ENCODE data around the gene SPAG16.

SPAG16 gene

DNA sequence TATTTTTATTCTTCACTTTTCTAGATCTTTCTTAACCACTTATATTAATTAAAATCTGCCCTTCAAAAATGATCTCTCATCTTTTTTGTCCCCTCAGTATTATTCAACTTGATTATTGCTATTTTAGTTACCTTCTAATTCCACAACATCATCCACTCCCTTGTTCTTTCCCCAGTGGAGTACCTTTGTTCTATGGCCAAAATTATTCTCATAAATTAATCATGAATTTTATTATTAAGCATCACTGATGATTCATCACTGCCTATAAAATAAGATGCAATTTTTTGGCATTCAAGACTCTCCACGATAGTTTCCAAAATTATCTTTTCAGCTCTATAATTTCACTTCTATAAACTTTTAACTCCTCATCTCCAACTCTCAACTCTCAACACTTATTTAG lies 505.7 kb downstream of the SPAG16 start:
- Mint-ChIP-seq H3K27ac (no peak overlapping the region), H3K36me3 (ENCODE audit: low read depth) (no peaks in the 10 kb centered on the region), H3K9me3 (no peaks in the 10 kb centered on the region), H3K4me3 (no peak overlapping the region), H3K4me1 (ENCODE audit: low read depth) (no peaks in the 10 kb centered on the region), H3K27me3 (no peaks in the 10 kb centered on the region)

DNA sequence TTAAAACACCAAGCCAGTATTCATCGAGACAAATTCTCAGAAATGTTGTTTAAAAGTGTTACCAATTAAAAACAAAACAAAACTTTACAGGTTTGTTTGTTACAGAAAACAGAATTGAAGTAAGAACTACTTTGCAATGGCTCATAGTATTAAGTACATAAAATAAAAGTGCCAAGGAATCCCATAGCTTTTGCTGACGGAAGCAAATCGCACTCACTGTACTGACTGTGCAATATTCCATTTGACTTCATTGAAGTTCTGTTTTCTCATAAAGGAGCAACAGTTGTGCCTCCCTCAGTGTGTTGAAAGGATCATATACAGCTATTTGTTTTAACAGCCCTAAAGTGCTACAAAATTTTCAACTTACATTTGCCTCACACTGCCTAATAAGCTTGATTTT lies 507.8 kb downstream of the SPAG16 start:
- Mint-ChIP-seq H3K27me3 (no peaks in the 10 kb centered on the region), H3K4me3 (no peak overlapping the region), H3K36me3 (ENCODE audit: low read depth) (no peaks in the 10 kb centered on the region), H3K9me3 (no peaks in the 10 kb centered on the region), H3K27ac (no peak overlapping the region), H3K4me1 (ENCODE audit: low read depth) (no peaks in the 10 kb centered on the region)

DNA sequence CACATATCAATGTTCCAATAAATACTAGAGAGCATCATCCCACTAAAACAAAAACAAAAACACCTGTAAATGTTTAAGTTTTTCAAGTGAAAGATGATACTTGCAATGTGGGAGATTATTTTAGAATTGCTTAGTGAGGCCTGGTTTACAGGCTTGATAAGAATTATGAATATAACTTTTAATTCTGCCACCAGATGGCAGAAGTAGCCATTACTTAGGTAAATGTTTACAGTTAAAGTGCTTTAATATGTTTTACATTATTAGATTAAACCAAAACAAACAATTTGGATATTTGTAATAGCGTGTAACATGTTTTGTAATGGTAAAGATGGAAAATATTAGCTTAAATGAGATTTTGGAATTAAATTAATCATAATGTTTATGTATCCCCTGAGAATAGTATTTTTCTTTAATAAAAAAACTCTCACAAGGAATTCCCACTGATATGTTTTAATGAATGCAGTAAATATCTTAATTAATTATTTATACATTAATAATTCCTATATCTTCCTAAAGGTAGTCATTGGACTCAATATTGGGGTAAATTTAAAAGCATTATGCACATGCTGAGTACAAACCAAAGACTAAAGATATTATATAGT lies 522.0 kb downstream of the SPAG16 start:
- H3K4me3 Mint-ChIP-seq, result no peak overlapping the region
- no peaks in the 10 kb centered on the region for H3K9me3 Mint-ChIP-seq
- no peaks in the 10 kb centered on the region for H3K36me3 Mint-ChIP-seq (ENCODE audit: low read depth)
- no peaks in the 10 kb centered on the region for H3K27me3 Mint-ChIP-seq
- H3K4me1 Mint-ChIP-seq (ENCODE audit: low read depth), result no peaks in the 10 kb centered on the region
- no peak overlapping the region for H3K27ac Mint-ChIP-seq

DNA sequence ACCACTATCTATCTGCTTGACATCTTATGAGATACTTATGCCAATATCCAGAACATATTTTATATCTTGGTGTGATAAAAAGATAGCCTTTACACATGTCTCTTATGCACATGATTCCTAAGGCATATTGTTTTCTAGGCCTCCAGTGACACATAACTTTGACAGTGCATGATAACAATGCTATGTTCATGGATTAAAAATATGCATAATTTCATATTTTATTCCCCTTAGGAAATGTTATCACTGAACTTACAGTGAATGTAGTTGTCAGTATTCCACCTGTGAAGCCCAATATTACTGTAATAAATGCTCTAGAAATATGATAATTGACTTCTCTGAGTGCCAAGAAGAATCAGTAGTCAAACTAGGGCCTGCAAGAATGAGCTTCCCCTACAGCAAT lies 532.3 kb downstream of the SPAG16 start:
- Mint-ChIP-seq H3K27ac (no peak overlapping the region), H3K9me3 (peaks cover 4% of the 10 kb centered on the region), H3K36me3 (ENCODE audit: low read depth) (no peaks in the 10 kb centered on the region), H3K27me3 (peaks cover 3% of the 10 kb centered on the region), H3K4me1 (ENCODE audit: low read depth) (no peaks in the 10 kb centered on the region), H3K4me3 (no peak overlapping the region)

DNA sequence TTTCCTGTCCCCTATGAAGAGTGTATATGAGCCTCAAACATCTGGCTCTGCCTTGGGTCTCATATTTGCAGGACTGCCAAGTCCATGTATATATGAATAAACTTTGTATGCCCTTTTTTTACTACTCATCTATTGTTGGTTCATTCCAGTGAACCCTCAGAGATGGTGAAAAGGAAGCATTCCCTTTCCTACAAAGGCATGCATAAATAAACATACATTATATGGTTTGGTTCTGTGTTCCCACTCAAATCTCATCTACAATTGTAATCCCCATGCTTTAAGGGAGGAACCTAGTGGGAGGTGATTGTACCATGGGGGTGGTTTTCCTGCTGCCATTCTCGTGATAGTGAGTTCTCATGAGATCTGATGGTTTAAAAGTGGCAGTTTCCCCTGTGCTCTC lies 534.2 kb downstream of the SPAG16 start:
- no peak overlapping the region for H3K4me3 Mint-ChIP-seq
- H3K9me3 Mint-ChIP-seq, result peaks cover 9% of the 10 kb centered on the region
- peaks cover 3% of the 10 kb centered on the region for H3K27me3 Mint-ChIP-seq
- H3K27ac Mint-ChIP-seq, result no peak overlapping the region
- no peaks in the 10 kb centered on the region for H3K36me3 Mint-ChIP-seq (ENCODE audit: low read depth)
- no peaks in the 10 kb centered on the region for H3K4me1 Mint-ChIP-seq (ENCODE audit: low read depth)

DNA sequence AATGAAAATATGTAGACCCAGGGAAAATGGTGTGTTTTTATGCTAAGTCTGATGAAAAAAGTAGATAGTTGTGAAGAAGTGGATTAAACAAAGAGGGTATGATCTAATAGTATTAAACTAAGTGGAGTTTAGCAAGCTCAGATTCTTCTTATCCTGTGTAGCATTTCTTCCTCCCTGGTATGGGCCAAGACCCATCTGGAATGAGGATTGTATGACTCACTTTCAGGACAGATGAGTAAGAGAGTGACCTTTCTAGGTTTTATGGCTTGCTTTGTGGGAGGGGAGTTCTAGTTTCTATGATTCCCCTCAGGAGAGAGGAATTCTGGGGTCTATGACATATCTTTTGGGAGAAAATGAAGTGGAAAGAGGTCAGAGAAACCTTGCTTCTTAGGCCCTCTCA lies 550.1 kb downstream of the SPAG16 start:
- Mint-ChIP-seq H3K27me3 (no peaks in the 10 kb centered on the region), H3K4me3 (no peak overlapping the region), H3K9me3 (peaks cover 3% of the 10 kb centered on the region), H3K4me1 (ENCODE audit: low read depth) (no peaks in the 10 kb centered on the region), H3K27ac (no peak overlapping the region), H3K36me3 (ENCODE audit: low read depth) (no peaks in the 10 kb centered on the region)

DNA sequence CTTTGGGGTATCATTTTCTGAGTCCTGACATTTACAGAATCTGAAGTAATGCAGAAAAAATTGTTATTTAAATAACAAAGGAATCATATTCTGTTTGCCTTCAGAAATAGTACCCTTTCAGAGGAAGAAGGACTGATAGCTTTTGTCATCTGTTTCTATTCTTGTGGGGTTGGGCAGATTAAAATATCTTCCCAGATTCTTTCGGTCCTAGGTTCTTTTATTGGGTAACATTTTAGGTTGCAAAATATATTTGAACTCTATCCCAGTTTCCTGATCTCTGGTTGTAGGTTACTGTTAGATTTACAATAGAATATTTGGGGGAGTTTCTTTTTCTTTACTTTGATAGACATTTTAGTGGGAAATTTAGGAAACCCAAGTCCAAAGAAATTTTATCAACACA lies 550.5 kb downstream of the SPAG16 start:
- H3K36me3 Mint-ChIP-seq (ENCODE audit: low read depth), result no peaks in the 10 kb centered on the region
- peaks cover 3% of the 10 kb centered on the region for H3K9me3 Mint-ChIP-seq
- H3K27ac Mint-ChIP-seq, result no peak overlapping the region
- H3K4me3 Mint-ChIP-seq, result no peak overlapping the region
- no peaks in the 10 kb centered on the region for H3K4me1 Mint-ChIP-seq (ENCODE audit: low read depth)
- no peaks in the 10 kb centered on the region for H3K27me3 Mint-ChIP-seq

DNA sequence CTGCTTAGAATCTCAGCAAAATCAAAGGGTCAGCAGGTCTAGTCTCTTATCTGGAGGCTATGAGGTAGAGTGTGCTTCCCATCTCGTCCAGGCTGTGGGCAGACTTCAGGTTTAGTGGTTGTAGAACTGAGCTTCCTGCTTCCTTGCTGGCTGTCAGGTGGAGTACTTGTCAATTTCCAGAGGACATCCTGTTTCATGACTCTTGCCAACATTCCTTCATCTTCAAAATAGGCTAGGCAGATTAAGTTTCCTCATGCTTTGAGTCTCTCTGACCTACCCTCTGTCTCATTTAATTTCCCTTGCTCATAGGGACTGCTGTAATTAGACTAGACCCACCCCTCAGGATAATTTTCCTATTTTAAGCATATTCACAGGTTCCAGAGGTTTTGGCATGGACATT lies 562.6 kb downstream of the SPAG16 start:
- H3K27me3 Mint-ChIP-seq, result no peaks in the 10 kb centered on the region
- H3K9me3 Mint-ChIP-seq, result no peaks in the 10 kb centered on the region
- no peaks in the 10 kb centered on the region for H3K36me3 Mint-ChIP-seq (ENCODE audit: low read depth)
- H3K4me3 Mint-ChIP-seq, result no peak overlapping the region
- no peaks in the 10 kb centered on the region for H3K4me1 Mint-ChIP-seq (ENCODE audit: low read depth)
- H3K27ac Mint-ChIP-seq, result no peak overlapping the region

DNA sequence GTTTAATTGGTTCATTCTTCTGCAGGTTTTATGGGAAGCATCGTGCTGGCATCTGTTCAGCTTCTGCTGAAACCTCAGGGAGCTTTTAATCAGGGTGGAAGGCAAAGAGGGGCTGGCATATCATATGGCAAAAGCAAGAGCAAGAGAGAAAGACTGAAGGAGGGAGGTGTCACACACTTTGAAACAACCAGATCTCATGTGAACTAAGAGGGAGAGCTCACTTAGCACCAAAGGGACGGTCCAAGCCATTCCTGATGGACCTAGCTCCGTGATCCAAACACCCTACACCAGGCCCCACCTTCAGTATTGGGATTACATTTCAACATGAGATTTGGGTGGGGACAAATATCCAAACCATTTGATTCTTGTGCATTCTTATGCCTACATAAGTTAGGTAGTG lies 563.1 kb downstream of the SPAG16 start:
- H3K36me3 Mint-ChIP-seq (ENCODE audit: low read depth), result no peaks in the 10 kb centered on the region
- H3K27ac Mint-ChIP-seq, result no peak overlapping the region
- H3K27me3 Mint-ChIP-seq, result no peaks in the 10 kb centered on the region
- H3K4me3 Mint-ChIP-seq, result no peak overlapping the region
- no peaks in the 10 kb centered on the region for H3K9me3 Mint-ChIP-seq
- no peaks in the 10 kb centered on the region for H3K4me1 Mint-ChIP-seq (ENCODE audit: low read depth)

DNA sequence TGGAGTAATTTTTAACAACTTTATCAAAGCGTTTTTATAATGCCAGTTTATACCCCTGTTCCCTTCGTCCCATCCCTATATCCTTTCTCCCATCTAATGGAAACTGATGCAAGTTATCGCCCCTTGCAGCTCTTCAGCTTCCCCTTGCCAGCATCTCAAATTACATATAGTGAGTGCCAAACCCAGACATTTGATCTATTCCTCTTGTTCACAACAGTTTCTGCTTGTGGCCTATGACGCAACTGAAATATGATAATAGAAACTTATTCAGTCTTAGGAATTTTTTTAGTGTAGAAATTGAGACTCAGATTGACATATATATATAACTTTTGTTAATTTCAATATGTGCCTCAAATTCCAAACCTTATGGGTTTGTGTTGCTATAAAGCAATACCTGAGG lies 564.4 kb downstream of the SPAG16 start:
- Mint-ChIP-seq H3K36me3 (ENCODE audit: low read depth) (no peaks in the 10 kb centered on the region), H3K27me3 (no peaks in the 10 kb centered on the region), H3K4me1 (ENCODE audit: low read depth) (no peaks in the 10 kb centered on the region), H3K4me3 (no peak overlapping the region), H3K27ac (no peak overlapping the region), H3K9me3 (no peaks in the 10 kb centered on the region)

DNA sequence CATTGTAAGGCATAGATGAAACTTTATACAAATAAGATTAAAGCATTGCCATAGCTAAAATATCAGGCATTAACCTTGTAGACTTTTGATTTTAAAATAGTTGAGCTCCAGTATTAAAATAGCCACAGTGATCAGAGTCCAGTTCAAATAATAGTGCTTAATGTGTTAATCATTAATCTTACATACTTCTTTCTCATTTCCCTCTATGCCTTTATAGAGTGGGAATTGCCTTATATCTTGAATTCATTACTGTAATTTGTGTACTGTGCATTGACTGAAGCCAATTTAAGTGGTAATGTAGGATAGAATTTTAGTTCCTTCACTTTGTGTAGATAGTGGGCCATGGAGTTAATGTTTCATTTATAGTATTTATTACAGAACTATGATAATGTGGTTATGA lies 577.4 kb downstream of the SPAG16 start:
- Mint-ChIP-seq H3K4me3 (no peak overlapping the region), H3K9me3 (no peaks in the 10 kb centered on the region), H3K4me1 (ENCODE audit: low read depth) (no peaks in the 10 kb centered on the region), H3K36me3 (ENCODE audit: low read depth) (no peaks in the 10 kb centered on the region), H3K27ac (no peak overlapping the region), H3K27me3 (no peaks in the 10 kb centered on the region)

DNA sequence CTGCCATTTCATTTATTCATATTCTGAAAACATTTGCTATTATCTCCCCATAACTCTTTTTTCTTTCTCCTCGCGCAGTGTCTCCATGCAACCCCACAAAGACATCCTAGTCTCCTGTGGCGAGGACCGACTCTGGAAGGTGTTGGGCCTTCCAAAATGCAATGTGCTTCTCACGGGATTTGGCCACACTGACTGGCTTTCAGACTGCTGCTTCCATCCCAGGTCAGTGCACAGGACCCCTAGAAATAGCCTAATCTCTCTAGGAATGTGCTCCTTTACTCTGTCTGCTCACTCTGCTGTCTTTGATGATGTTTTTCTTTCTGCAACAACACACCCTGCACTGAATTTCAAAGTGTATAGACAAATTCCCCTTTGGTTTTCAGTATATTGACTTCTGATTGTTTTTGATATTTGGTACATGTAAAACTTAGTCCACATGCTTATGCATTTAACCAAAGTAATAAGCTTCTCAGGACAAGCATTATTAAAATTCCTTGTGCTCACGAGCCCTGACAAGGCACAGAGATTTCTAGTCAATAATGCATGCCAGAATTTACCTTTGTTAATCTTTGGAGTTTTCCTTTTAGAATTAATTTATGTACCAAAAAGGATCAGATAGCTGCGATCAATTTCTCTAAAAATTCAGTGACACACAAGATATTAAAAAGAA lies 578.3 kb downstream of the SPAG16 start:
- no peaks in the 10 kb centered on the region for H3K36me3 Mint-ChIP-seq (ENCODE audit: low read depth)
- no peak overlapping the region for H3K4me3 Mint-ChIP-seq
- no peaks in the 10 kb centered on the region for H3K9me3 Mint-ChIP-seq
- no peak overlapping the region for H3K27ac Mint-ChIP-seq
- no peaks in the 10 kb centered on the region for H3K4me1 Mint-ChIP-seq (ENCODE audit: low read depth)
- no peaks in the 10 kb centered on the region for H3K27me3 Mint-ChIP-seq

DNA sequence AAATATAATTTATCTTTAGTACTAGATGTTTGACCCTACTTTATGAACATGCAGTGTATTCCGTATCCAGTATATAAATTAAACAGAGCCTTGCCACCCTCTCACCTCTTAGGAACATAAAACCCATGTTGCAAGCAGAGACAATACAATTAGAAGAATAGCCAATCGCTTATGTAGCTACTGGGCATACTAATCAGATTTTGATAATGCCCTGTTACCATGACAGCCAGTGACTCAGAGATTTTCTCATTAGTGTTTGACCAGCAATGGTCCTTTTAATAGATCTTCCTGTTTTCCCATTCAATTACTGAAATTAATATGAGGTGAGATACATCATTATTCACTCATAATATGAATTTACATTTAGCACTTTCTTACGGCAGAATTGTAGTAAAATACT lies 579.3 kb downstream of the SPAG16 start:
- Mint-ChIP-seq H3K9me3 (no peaks in the 10 kb centered on the region), H3K36me3 (ENCODE audit: low read depth) (no peaks in the 10 kb centered on the region), H3K4me1 (ENCODE audit: low read depth) (no peaks in the 10 kb centered on the region), H3K27me3 (no peaks in the 10 kb centered on the region), H3K4me3 (no peak overlapping the region), H3K27ac (no peak overlapping the region)

DNA sequence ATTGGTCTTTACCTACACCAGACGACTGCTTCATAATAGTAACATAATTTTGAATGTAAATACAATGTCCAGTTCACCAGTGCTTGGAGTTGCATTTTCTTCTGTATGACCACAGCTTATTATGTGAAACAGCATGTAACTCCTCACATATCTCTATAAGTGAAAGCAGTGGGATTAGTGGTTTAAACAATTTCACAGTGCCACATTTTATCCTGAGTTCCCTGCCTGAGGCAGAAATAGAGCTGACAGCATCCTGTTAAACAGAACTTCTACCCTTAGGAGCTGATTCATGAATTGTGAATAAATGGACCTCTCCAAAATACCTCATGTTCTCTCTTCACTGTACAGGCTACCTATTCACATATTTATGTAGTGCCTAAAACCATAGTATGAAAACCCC lies 584.3 kb downstream of the SPAG16 start:
- Mint-ChIP-seq H3K27ac (no peak overlapping the region), H3K4me3 (no peak overlapping the region), H3K36me3 (ENCODE audit: low read depth) (no peaks in the 10 kb centered on the region), H3K4me1 (ENCODE audit: low read depth) (no peaks in the 10 kb centered on the region), H3K27me3 (no peaks in the 10 kb centered on the region), H3K9me3 (no peaks in the 10 kb centered on the region)

DNA sequence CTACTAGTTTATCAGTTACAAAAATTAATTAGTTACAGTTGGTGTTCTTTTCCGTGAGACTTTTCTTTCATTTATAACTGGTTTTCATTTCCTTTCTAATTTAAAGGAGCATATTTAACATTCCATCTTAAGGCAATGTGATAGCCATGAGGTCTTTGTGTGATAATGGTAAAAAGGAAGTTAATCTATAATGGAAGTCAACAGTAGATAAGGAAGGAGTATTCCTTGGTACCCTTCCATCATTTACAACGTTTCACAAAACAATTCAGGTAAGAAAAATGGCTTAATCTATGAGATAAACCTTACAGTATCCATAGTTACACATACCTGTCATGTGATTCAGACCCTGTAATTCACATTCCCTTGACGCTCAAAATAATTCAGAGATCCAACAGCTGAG lies 601.2 kb downstream of the SPAG16 start:
- no peak overlapping the region for H3K27ac Mint-ChIP-seq

DNA sequence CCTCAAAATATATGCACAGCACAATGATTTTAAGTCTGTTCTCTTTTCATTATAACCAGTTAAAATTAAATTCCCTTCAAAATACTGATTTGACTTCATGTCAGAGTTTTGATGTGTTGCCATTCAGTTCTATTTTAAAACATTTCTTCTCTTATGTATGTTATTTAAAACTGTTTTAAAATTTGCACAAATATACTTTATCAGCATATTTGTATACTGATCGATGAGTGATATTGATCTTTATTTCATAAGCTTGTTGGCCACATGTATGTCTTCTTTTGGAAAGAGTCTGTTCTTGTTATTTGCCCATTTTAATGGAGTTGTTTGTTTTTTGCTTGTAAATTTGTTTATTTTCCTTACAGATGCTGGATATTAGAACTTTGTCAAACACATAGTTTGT lies 630.2 kb downstream of the SPAG16 start:
- Mint-ChIP-seq H3K27ac (no peak overlapping the region), H3K4me1 (ENCODE audit: low read depth) (no peaks in the 10 kb centered on the region), H3K36me3 (ENCODE audit: low read depth) (no peaks in the 10 kb centered on the region), H3K4me3 (no peak overlapping the region), H3K9me3 (peaks cover 9% of the 10 kb centered on the region), H3K27me3 (no peaks in the 10 kb centered on the region)

More for the DNA sequence above, 601.2 kb downstream of the SPAG16 start:
- no peaks in the 10 kb centered on the region for H3K4me1 Mint-ChIP-seq (ENCODE audit: low read depth)
- H3K36me3 Mint-ChIP-seq (ENCODE audit: low read depth), result no peaks in the 10 kb centered on the region
- H3K9me3 Mint-ChIP-seq, result peaks cover 10% of the 10 kb centered on the region
- H3K27me3 Mint-ChIP-seq, result no peaks in the 10 kb centered on the region
- no peak overlapping the region for H3K4me3 Mint-ChIP-seq

Measured in stimulated activated naive CD8-positive, alpha-beta T cell treated with anti-CD3 and anti-CD28 coated beads, Interleukin-15, Interleukin-2, amounts not matched to agents 100 ng/mL and 50 ng/mL, for 24 hours (primary cell).